ENCODE measurements around the gene DENND1A.
A peak's percentile ranks its signal among the peaks of the same experiment; 100 is the strongest.

DENND1A gene

DNA sequence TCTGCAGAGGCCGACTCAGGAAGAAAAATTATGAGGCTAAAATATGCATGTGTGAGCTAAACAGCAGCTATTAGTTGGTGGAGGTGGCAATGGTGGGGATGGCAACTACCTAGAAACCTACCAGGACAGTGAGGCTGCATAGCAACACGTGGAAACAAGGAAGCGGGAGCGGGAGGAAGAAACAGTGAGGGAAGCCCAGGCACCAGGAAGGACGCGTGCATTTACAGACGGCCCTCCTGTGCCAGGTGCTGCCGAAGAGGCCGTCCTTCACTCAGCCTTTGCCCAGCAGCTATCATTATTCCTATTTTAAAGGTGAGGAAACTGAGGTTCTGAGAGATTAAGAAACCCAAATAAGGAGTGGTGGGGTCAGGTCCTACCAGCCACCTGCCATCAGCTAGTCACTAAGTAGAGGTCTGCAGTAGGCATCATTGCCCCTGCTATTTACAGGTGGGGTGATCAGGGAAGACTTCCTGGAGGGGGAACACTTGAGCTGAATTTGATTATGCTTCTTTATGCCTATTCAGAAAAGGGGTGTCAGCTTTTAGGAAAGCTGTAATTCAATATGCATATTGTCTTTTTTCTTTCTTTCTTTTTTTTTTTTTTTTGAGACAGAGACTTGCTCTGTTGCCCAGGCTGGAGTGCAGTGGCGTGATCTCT lies 448.6 kb downstream of the DENND1A start:
- DNase-seq = no peak

DNA sequence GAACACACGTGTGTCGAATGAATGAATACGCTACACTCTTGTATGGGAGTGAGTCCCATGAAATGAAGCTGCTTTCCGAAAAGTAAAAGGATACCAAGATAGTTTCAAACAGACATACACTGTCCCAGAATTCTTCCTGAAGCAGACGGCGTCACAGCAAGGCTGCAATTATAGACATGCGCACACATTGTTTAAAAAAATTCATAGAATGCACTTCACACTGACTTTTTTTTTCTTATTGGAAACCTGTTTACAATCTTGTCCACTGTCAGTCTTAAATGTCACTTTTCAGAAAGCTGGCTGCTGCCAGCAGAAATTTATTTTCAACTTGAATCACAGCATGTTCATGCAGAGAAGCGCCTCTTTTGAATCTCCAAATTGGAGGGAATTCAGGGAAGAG lies 449.1 kb downstream of the DENND1A start:
- DNase-seq = no peak

DNA sequence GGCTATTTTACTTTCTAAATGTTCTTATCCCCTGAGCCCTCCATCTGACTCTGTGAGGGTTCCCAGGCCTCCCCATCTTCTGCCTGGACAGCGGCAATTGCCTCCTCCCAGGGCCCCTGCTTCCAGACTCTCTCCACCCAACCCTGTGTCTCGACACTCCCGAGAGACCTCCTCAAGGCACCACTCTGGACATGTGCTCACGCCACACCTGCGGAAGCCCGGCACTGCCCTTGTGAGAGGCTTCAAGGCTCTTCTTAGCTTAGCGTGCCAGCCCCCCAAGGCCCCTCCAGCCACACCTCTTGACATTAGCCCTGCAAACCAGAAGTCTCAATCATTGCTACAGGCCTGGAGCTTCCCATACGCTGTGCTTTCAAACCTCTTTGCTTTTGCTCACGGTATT lies 449.8 kb downstream of the DENND1A start:
- no peak for DNase-seq

DNA sequence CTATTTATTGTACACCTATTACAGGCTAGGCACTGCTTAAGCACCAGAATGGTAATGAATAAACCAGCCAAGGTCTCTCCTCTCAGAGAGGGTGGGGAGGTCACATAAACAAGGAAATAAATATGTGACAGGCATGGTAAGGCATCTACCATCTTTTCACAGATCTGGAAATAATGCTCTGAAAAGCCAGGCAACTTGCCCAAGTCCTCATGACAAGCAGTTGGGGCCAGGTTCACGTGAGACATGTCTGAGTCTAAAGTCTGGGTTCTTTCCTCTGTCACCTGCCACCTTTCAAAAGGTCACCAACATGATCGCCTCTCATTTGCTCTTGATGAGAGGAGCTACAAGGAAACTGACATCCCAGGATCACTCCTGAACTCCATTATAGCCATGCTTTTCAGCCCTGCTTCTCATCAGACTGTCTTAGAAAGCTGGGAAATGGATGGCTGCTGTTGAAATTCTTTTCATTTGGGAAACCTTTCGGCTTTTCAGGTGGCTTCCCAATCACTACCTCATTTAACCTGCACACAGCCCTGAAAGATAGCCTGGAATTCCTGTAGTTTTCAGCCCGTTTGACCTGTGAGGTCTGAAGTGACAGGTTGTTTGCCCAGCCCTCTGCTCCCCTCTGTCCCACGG lies 450.8 kb downstream of the DENND1A start:
- no peak for DNase-seq

DNA sequence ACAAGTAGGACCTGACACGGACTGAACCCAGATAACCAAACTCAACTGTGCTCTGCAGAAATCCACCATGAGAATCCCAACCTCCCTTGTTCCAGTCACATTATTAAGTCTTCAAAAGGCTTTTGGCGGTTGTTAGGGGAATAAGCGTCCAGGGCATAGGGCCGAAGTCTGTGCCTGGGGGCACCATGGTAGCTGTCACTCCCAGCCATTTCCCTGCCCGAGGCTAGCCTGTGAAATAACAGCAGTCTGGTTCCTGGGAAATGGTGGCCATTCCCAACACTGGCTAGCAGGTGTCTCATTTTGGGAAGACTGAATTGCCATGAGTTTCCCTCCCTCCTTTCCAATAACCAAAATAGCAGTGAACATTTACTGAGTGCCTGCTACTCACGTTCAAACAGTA lies 451.8 kb downstream of the DENND1A start:
- DNase-seq = no peak

DNA sequence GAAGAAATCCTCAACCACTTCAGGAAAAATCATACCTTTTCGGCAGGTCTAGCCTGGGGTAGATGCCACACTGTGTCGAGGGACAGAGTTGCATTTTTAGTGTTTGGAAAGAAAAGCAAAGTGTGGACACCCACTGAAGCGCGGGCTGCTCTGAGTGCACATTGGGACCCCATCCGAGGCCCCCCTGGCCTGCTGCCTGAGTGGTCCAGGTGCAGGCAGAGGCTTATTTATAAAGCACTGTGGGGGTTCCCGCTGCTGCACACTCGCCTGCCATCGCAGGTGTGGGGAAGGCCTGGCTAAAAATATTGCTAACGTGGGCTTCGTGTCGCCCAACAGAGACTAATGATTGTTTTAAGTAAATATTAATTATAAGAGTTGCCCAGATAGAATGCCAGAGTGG lies 454.5 kb downstream of the DENND1A start:
- DNase-seq = no peak

DNA sequence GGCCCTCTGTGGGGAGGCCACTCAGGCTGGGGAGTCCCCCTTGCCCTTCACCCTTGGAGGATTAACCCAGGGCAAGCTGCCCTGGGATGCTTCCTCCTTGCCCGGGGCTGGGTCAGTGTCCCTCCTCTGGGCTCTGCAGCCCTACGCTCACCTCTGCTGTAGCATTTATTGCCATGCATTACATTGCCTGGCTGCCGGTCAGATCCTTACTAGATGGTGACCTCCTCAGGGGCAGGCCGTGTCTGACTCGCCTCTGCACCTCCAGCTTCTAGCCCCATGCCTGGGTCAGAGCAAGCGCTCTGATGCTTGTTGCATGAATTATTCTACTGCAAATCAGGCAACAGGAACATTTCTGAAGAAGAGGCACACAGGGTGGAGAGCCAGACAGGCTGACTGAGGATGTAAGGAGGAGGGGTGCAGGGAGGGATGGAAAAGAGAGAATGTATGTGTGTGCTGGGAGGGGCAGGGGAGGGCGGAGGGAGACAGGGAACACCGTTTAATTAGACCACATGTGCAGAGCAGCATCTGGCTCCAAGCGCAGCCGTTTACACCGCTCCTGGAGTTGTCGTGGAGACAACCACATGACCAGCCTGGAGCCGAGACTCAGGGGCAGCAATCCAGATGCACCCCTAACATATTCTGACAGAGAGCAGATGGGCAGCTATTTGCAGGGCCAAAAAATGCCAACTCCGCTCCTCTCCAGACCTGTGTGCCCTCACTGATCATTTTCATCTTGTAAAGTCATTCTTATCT lies 456.9 kb downstream of the DENND1A start:
- no peak for DNase-seq

DNA sequence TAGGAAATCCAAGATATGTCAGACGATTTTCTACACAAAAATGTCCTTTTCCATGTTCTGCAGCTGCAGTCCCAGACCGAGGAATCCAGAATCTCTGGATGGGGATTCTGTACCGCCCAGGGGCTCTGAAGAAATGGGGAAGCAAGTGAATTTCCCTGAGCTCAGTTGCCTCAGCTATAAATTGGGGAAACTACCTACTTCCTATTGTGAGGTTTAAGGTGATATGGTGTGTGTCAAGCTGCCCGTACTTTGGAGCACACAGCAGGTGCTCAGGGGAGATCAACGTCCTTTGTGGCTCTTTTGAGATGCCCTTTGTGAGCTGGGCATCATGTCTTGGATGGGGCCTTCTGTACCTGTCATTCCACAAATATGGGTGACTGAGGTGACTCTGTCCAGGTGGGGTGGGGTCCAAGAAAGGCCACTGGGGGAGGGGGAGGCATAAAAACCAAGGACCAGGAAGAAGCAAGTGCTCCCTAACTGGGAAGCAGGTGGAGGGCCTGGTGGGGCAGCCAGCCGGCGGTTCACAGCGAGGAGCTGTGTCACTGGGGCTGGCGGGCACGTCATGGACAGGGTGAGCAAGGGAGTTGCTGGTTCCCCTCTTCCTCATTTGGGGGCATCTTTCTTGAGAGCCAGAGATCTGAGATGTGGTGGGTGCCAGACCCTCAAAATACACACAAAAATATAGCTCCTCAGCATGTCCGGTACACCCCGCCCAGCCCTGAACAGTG lies 457.9 kb downstream of the DENND1A start:
- peak in 2 of 4 experiments; percentile 7 to 8 for DNase-seq

DNA sequence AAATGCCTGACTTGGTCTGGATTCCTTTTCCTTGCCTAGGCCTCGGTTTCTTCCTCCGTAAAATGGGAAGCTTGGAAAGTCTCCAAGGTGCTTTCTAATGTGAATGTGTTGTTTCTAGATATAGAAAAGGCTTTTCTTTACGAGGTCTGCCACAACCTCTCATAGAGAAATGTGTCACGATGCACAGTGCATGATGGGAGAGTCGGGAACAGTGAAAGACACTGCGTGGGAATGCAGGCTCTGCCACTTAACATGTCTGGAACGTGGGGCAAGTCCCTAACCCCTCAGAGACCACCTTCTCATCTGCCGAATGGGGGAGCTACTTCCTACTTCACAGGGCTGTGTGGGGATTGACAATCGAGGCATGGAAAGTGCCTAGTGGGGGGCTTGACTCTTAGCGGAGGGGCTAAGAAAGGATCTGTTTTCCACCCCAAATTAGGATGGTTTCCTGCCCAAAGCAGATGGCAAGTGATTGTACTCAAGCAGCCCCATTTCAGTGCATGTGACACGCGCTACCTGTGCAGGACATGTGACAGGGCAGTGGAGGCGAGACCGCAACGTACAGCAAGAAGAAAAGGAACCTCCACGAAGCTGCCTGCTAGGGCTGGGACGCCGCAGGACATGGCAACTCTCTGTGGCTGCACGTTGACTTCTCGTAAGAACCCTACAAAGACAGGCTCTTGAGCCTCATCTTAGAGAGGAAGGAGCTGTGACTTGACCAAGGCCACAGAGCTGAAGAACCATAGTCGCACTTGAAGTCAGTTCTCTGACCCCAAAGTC lies 458.7 kb downstream of the DENND1A start:
- DNase-seq = no peak

DNA sequence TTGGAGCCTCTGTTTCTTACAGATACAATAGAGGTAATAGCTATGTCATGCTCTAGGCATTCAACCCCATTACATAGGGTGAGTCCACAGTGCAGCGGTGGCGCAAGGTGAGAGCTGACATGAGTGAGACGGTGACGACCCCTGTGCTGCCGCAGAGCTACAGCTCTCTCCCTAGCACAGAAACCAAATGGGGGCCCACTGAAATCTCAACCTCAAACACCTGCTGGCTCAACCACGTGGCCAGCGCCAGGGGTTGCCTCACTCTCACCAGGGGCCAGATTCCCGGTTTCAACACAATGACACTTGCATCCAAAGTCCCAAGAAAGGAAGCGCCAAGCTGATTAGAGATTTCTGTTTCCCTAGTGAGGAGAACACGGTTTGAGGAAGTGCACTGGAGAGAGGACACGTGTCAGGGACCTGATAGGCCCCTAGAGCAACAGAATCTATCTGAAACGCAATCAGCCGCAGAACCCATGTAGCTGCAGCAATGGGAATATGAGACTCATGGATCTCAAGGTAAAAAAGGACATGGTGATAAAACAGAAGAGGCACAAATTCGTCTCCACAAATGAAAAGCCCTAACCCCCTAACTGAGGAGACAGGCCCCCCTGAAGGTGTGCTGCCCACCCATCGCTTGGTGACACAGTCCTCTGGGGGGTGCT lies 459.7 kb downstream of the DENND1A start:
- peak; percentile 60 to 79 (median 72) for DNase-seq

DNA sequence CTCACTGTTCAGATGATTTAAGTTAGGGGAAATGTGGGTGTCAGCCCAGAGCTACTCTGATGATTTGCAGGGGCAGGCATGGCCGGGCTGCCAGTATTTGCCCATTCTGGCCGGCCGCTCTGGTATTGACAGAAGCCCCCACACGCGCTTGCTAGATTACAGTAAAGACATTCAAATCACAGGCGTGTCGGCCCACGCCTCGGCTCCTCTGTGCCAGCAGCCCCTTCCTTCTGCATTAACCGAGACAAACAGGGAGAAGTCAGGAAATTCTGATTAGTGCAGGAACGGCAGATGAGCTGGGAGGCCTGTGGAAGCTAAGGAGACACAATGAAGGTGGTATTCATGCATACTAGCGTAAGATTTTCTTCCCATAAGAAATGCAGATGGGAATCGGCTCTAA lies 460.6 kb downstream of the DENND1A start:
- no peak for DNase-seq

DNA sequence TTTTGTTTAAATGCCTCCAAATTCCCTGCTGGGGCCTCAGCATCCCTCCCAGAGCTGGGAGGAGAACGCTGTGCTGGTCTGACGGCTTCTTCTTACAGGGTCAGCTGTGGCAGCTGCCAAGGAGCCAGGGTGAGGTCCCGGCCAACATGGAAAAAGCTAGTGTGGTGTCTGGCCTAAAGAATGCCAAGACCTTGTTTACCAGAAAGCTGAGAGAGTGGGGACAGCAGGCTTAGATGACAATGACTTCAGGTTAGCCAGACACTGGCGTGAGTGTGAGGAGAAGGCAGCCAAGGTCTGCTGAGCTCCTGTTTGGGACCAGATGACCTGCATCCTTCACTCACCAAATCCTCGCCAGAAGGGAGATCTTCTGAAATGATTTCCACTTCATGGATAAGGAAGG lies 461.4 kb downstream of the DENND1A start:
- no peak for DNase-seq

DNA sequence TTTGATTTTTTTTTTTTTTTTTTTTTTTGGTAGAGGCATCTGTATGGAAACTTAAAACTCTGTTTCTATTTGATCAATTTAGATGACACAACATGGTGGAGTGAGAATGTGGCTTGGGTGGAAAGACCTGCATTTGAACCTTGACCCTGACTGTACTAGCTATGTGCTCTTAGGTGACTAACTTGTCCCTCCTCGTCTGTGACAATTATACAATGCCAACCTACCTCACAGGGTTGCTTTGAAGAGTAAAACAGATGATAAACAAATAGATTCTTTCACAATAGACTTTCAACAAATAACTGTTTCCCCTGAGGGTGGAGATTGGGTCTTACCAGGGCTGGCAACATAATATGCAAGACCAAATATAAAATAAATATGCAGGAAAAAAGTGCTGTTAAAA lies 464.6 kb downstream of the DENND1A start:
- no peak for DNase-seq

DNA sequence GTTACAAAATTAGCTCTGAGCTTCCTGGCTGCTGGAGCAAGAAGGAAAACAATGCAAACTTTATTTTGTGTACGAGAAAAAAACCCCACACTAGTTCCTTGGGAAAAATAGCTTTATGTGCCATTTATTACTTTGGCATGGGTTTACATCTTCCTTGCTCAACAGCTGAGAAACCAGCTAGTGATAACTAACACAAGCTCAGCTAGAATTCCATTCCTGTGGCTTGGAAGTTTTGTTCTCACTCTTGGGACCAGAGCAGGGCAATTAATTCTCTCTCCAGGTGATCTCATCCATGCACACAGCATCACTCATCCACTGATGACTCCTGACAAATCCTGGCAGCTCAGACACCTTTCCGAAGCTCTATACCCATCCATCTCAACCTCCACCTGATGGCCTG lies 469.8 kb downstream of the DENND1A start:
- no peak for DNase-seq

DNA sequence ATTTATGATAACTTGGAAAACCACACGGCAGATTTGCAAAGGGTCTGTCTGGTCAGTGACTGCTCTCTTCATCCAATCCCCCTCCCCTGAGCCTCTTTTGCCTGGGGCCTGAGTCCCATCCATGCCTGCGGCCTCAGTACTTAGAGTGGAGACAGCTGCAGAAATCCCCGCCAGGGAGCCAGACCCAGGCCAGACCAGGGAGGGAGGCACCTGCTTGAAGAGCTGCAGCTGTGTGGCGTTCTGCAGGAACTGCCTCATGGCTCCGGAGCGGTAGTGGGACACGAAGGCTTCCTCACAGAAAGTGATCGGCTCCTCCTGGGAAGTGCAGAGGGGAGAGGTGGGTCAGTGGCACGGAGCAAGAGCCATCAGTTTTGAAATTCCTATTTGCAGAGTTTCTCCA lies 472.3 kb downstream of the DENND1A start:
- DNase-seq = no peak

DNA sequence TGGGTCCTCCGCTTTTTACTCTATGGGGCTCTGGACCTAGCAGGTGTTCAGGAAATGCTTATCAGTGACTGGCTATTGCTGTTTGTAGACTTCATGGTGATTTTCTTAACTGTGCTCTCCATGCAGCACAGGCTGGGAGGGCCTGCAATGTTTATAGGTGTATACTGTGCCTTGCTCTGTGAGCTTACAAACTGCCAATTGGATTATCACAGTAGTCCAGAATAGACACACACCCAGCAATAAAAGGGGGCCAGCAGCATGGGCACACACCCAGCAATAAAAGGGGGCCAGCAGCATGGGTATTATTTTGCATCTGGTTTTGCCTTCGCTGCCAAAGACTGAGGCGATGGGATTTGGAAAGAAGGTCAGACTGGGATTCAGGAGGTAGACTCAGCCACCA lies 473.9 kb downstream of the DENND1A start:
- DNase-seq = no peak

DNA sequence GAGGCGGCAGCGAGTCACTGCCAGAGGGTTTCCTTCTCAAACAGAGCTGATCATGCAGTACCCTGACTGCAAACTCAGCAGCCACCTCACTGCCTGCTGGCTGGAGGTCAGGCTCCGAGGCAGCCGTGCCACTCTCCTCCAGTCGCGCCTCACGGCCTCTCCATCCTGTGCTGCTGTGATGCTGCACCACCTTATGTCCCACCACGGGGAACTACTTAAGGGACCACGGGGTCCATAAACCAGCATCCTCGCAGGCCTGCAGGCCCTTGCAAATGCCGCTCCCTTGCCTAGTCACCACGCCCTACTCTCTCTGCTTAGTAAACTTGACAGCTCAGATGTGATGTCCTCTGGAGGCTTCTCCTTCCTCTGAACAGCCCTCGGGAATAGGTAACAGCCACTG lies 474.7 kb downstream of the DENND1A start:
- no peak for DNase-seq

DNA sequence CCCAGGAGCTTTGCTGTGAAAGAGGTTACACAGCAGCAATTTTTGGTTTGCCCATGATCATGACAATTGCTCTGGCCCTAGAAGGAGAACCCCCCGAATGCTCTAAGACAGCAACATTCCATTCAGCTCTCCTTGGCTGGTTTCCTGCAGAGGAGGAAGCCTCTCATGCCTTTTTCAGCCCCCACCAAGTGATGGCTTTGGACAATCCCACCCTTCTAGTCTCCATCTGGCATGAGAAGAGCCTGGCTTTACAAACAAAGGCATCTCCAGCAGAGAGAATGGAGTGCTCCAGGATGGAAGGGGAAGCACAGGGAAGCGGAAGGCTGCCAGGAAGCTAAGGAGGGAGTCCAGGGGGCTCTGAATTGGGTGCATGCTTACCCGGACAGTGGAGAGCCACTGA lies 475.6 kb downstream of the DENND1A start:
- DNase-seq = no peak

DNA sequence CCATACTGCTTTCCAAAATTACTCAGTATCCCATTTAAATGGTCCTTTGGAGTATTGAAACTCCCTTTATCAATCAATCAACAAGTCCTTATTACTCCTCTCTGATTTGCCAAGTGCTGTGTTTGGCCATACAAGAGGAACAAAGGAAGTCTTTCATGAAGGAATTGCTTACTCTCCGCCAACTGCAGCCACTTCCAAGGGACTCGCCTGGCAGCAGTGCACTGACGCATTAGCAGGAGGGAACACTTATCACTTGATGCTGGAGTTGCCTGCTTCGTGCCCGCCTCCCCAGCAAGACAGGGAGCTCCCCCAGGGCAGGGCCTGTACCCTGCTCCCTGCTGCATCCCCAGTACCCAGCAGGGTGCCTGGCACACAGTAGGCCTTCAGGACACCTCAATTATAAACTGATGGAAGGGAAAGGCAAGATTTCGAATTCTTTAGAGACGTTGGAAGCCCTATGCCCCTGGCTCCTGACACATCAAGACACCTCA lies 476.1 kb downstream of the DENND1A start:
- DNase-seq = no peak

DNA sequence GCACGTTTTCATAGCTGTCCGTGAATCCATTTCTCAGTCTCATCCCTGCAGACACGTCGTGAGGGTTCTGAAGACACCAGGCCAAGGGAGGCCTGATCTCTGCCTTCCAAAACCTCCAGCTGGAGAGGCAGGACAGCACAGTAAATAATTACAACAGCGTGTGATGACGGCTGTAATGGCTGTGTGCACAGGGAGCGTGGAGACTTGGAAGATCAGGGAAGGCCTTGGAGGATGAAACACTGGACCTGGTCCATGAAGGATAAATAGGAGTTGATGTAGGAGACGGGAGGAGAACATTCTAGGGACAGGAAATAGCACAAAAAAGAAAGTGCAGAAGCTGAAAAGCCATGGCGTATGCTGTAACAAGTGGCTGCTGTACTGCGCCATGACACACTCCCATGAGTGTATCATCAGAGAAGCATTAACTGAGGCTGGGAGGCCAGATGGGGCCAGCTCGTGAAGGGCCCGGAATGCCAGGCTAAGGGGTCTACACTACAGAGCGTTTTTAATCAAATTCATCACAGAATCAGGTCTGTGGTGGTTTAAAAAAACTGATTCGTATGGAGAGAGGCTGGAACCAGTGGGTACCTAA lies 476.8 kb downstream of the DENND1A start:
- DNase-seq = no peak

DNA sequence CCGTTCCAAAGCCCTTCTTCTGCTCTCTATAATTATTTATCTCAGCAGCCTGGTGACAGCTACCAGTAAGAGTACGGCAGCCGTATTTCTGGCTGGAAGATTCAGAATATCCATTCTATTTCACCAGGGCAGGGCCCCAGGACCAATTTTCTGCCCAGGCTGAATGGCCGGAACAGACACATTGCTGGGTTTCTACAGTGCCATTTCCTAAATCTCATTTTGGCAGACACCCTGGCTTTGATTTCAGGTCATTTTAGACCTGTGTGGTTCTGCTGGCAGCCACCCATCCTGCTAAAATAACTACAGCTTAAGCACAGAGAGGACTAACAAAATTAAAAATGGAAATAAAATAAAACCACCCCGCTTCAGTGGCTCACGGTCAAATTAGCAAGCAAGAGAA lies 478.9 kb downstream of the DENND1A start:
- DNase-seq = no peak

Measured in suppressor macrophage (primary cell).